Hematopoietic multipotent progenitor cell treated with erythropoietin and hydrocortisone succinate and interleukin-3 and kit ligand, for 6 days (in vitro differentiated cells): Measurements from ENCODE around the gene GPR62.
"Not testable (repeated sequence)": the region's sequence is repeated elsewhere in the genome, so short reads cannot be mapped to it uniquely, and the experiment has no call there.

Experiments
- DNase-seq: peaks from one replicate; pipeline ENCODE4 v3.0.0-alpha.2; 2015

Gene GPR62

GRCh38 chr3:51955175-51955892 lies at the start of gene GPR62:
GPR62 (plus strand) TSS chr3:51955381; CDS start chr3:51955653, 272 bp downstream.
- no peak for DNase-seq

- DNase-seq, result no peak
Observed at GRCh38 chr3:51908026-51908425, 47.2 kb upstream of the GPR62 start.

- DNase-seq, result no peak
Observed at GRCh38 chr3:51916418-51916817, 38.8 kb upstream of the GPR62 start.

- DNase-seq, result no peak
Observed at GRCh38 chr3:51921081-51921578, 34.1 kb upstream of the GPR62 start.

GRCh38 chr3:51927061-51927977 lies 27.9 kb upstream of the GPR62 start:
- no peak for DNase-seq

- no peak for DNase-seq
Observed at GRCh38 chr3:51928438-51928837, 26.7 kb upstream of the GPR62 start.

GRCh38 chr3:51928981-51929380 lies 26.2 kb upstream of the GPR62 start:
- DNase-seq, result not testable (repeated sequence)

- no peak for DNase-seq
Observed at GRCh38 chr3:51929420-51930003, 25.7 kb upstream of the GPR62 start.

GRCh38 chr3:51930439-51930838 lies 24.7 kb upstream of the GPR62 start:
- DNase-seq, result no peak

GRCh38 chr3:51931756-51932155 lies 23.4 kb upstream of the GPR62 start:
- no peak for DNase-seq

GRCh38 chr3:51932471-51933370 lies 22.5 kb upstream of the GPR62 start:
- DNase-seq, result no peak

GRCh38 chr3:51933471-51934138 lies 21.6 kb upstream of the GPR62 start:
- no peak for DNase-seq

- DNase-seq, result no peak
Observed at GRCh38 chr3:51934139-51934850, 20.9 kb upstream of the GPR62 start.

GRCh38 chr3:51934991-51935885 lies 19.9 kb upstream of the GPR62 start:
- DNase-seq, result no peak

GRCh38 chr3:51935886-51936755 lies 19.1 kb upstream of the GPR62 start:
- no peak for DNase-seq

- DNase-seq, result no peak
Observed at GRCh38 chr3:51937014-51937413, 18.2 kb upstream of the GPR62 start.

GRCh38 chr3:51937611-51938450 lies 17.4 kb upstream of the GPR62 start:
- DNase-seq, result no peak
